Sigmoid colon (tissue), 4 donors: Measurements from ENCODE around the gene ZNF212.

ENCODE experiments used
- CTCF ChIP-seq, 4 experiments: fragments of 450-650 bp in 3 of 4; fragments of 200-600 bp in 1 of 4; IDR thresholded peaks; one replicate each; pipeline ENCODE4 v1.5.1; 2016 to 2019; ENCODE audit warnings: antibody characterized with exemption in 4 of 4, mild to moderate bottlenecking in 3 of 4, moderate library complexity in 2 of 4
- EP300 ChIP-seq, 4 donors: sonication (generic); formaldehyde crosslinking; IDR thresholded peaks; one replicate each; pipeline ENCODE4 v1.6.1; 2017; ENCODE audit warnings: antibody characterized with exemption in 4 of 4
- POLR2A ChIP-seq, 2 donors: fragments of 450-650 bp; IDR thresholded peaks; one replicate each; pipeline ENCODE4 v1.6.1; 2016; ENCODE audit warnings: antibody characterized with exemption in 2 of 2, mild to moderate bottlenecking in 2 of 2, moderate library complexity in 2 of 2
- POLR2AphosphoS5 ChIP-seq, 4 donors: sonication (generic); formaldehyde crosslinking; IDR thresholded peaks; one replicate each; pipeline ENCODE4 v1.6.1; 2017; ENCODE audit warnings: antibody characterized with exemption in 4 of 4

- no peak for TF ChIP-seq POLR2A (IDR thresholded peaks at IDR 0.05)
- no peak for TF ChIP-seq CTCF (IDR thresholded peaks at IDR 0.05)
- TF ChIP-seq POLR2AphosphoS5 (IDR thresholded peaks at IDR 0.05) = no peak
- TF ChIP-seq EP300 (IDR thresholded peaks at IDR 0.05) = no peak
These were observed 55.4 kb downstream of the ZNF212 start for GRCh38 chr7:149294634-149295480.
